Panc1 (cell line): ENCODE measurements around the gene CDH12.

Source experiments
- POLR2AphosphoS5 ChIP-seq: IDR thresholded peaks from 2 replicates; pipeline ENCODE4 v1.6.1; 2012; ENCODE audit warnings: mild to moderate bottlenecking, low read depth, low read length, moderate library complexity
- TF ChIP-seq, protein P1 (sequence below), 2 experiments: IDR thresholded peaks; 2 replicates each; pipeline ENCODE4 v1.6.1; 2011 to 2012; ENCODE audit warnings: low read depth in 2 of 2, control low read depth in 1 of 2, low read length in 1 of 2, mild to moderate bottlenecking in 1 of 2, moderate library complexity in 1 of 2; ENCODE audit not compliant: insufficient read depth in 1 of 2
- TF ChIP-seq, protein P2 (sequence below): fragments of 450-650 bp; IDR thresholded peaks from 2 replicates; pipeline ENCODE4 v1.5.1; 2017; ENCODE audit warnings: mild to moderate bottlenecking

DNA sequence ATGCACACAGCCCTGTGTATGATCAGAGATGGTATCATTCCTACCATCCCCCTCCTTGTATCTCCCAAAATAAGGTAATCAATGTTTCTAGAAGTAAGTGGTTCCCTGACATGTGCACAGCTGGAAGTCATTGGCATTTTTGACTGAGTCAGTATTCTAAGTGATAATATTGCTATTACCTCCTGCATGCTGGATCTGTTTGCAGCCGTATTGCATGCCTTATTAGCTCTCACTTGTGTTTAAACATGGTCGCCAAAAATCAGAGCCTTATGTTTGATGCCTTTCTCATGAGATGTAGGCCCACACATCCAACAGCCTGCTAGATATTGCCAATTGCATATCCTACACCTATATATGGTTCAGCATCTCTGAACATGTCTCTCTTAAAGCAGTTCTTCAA lies 254.3 kb downstream of the CDH12 start:
- TF ChIP-seq, protein P1, sequence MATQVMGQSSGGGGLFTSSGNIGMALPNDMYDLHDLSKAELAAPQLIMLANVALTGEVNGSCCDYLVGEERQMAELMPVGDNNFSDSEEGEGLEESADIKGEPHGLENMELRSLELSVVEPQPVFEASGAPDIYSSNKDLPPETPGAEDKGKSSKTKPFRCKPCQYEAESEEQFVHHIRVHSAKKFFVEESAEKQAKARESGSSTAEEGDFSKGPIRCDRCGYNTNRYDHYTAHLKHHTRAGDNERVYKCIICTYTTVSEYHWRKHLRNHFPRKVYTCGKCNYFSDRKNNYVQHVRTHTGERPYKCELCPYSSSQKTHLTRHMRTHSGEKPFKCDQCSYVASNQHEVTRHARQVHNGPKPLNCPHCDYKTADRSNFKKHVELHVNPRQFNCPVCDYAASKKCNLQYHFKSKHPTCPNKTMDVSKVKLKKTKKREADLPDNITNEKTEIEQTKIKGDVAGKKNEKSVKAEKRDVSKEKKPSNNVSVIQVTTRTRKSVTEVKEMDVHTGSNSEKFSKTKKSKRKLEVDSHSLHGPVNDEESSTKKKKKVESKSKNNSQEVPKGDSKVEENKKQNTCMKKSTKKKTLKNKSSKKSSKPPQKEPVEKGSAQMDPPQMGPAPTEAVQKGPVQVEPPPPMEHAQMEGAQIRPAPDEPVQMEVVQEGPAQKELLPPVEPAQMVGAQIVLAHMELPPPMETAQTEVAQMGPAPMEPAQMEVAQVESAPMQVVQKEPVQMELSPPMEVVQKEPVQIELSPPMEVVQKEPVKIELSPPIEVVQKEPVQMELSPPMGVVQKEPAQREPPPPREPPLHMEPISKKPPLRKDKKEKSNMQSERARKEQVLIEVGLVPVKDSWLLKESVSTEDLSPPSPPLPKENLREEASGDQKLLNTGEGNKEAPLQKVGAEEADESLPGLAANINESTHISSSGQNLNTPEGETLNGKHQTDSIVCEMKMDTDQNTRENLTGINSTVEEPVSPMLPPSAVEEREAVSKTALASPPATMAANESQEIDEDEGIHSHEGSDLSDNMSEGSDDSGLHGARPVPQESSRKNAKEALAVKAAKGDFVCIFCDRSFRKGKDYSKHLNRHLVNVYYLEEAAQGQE (IDR thresholded peaks at IDR 0.05; ENCODE audit: insufficient read depth in 1 of 2, low read depth in 2 of 2, low read length in 1 of 2): no peak
- TF ChIP-seq, protein P2, sequence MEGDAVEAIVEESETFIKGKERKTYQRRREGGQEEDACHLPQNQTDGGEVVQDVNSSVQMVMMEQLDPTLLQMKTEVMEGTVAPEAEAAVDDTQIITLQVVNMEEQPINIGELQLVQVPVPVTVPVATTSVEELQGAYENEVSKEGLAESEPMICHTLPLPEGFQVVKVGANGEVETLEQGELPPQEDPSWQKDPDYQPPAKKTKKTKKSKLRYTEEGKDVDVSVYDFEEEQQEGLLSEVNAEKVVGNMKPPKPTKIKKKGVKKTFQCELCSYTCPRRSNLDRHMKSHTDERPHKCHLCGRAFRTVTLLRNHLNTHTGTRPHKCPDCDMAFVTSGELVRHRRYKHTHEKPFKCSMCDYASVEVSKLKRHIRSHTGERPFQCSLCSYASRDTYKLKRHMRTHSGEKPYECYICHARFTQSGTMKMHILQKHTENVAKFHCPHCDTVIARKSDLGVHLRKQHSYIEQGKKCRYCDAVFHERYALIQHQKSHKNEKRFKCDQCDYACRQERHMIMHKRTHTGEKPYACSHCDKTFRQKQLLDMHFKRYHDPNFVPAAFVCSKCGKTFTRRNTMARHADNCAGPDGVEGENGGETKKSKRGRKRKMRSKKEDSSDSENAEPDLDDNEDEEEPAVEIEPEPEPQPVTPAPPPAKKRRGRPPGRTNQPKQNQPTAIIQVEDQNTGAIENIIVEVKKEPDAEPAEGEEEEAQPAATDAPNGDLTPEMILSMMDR: no peak
- TF ChIP-seq POLR2AphosphoS5: no peak
